ENCODE results near the gene NEU1. TPM values are rescaled to one million over a fixed set of nuclear protein-coding genes. Genes with fewer than 3 reads are reported as not detected.

NEU1 gene
- total RNA-seq, 1 experiment from 2014 or later, result 15.1 TPM

- Histone ChIP-seq H3K9ac (ENCODE audit: low read length) (peak overlapping the region; percentile 100), H3K27me3 (ENCODE audit: insufficient read depth, low read length) (no peaks in the 10 kb centered on the region), H2AFZ (ENCODE audit: low read depth, low read length, poor library complexity, severe bottlenecking) (no peak overlapping the region), H3K4me1 (ENCODE audit: control insufficient read depth in 1 of 2, insufficient read depth in 2 of 2, low read length in 2 of 2) (peaks cover 21 to 51% of the 10 kb centered on the region in 2 experiments), H4K20me1 (ENCODE audit: insufficient read depth) (peaks cover 31% of the 10 kb centered on the region), H3K9me2 (ENCODE audit: insufficient read depth) (no peaks in the 10 kb centered on the region), H3K4me2 (ENCODE audit: low read length) (peak overlapping the region; percentile 94), H3K27ac (ENCODE audit: low read depth, low read length) (peak overlapping the region; percentile 93), H3K4me3 (replicated peaks in 1 of 2; ENCODE audit: low read depth in 1 of 2, low read length in 2 of 2) (peak overlapping the region; percentile 98 to 99), H3K36me3 (ENCODE audit: control insufficient read depth in 1 of 2, insufficient read depth in 2 of 2, low read length in 2 of 2) (peaks cover 24 to 50% of the 10 kb centered on the region in 2 experiments; a peak in 3 of 4 replicates), H3K9me3 (ENCODE audit: control insufficient read depth in 1 of 2, insufficient read depth in 1 of 2, low read depth in 1 of 2, low read length in 2 of 2) (no peaks in the 10 kb centered on the region), H3K79me2 (ENCODE audit: insufficient read depth, low read length) (peaks cover 59% of the 10 kb centered on the region)
- POLR2A ChIA-PET, result interaction anchor here (0.6 to 2.2 kb wide), 6 partner anchors 9 to 136 kb away, joined by 3 to 11 read pairs (median 6); partner anchors contain the start of genes DXO, HSPA1B and NEU1
- DNase-seq (ENCODE audit: low read depth, low spot score) (no peak), ATAC-seq (no peak)
- no TSS peak for BruUV-seq (replicated peaks)
- RAD21 ChIA-PET (ENCODE audit: low non-redundant PET in 1 of 2, low total read pairs in 2 of 2, uncharacterized antibody in 2 of 2, unreplicated experiment in 2 of 2), result interaction anchor here in 1 of 2 experiments (0.6 kb wide), 1 partner anchor 66 kb away, joined by 3 read pairs; no protein-coding TSS in a partner anchor
- CTCF ChIA-PET, result no interaction called here
- TF ChIP-seq POLR2A (IDR thresholded peaks at IDR 0.05; ENCODE audit: borderline replicate concordance, extremely low read depth, insufficient read depth, insufficient read length) (no peak), TCF7L2 (IDR thresholded peaks at IDR 0.05; ENCODE audit: borderline replicate concordance, extremely low read depth, insufficient read depth, insufficient read length) (no peak), RAD21 (IDR thresholded peaks at IDR 0.05; ENCODE audit: low read depth) (no peak)
- intact Hi-C loops (cut with micrococcal nuclease), result loop anchor here (10.0 kb wide), 1 partner anchor 291 kb away; the partner anchor contains the start of genes ATP6V1G2, DDX39B and NFKBIL1
Observed at GRCh38 chr6:31836047-31836473, 26.6 kb downstream of the NEU1 start.

- peaks cover 28% of the 10 kb centered on the region for H4K20me1 ChIP-seq (ENCODE audit: insufficient read depth)
- ChIA-PET POLR2A (interaction anchor here (0.7 to 2.1 kb wide), 8 partner anchors 28 to 170 kb away, joined by 3 to 6 read pairs (median 4); partner anchors contain the start of genes ABHD16A, GPANK1, LSM2 and NEU1), CTCF (no interaction called here), RAD21 (ENCODE audit: low non-redundant PET in 1 of 2, low total read pairs in 2 of 2, uncharacterized antibody in 2 of 2, unreplicated experiment in 2 of 2) (no interaction called here)
- intact Hi-C loops (cut with micrococcal nuclease), result loop anchor here (1.0 to 10.0 kb wide), 4 partner anchors 28 to 290 kb away; partner anchors contain the start of genes ATP6V1G2, CLIC1, DDX39B and NEU1
- H3K9me3 ChIP-seq (ENCODE audit: control insufficient read depth in 1 of 2, insufficient read depth in 1 of 2, low read depth in 1 of 2, low read length in 2 of 2), result no peaks in the 10 kb centered on the region
- TF ChIP-seq SIN3A (IDR thresholded peaks at IDR 0.05; ENCODE audit: low read depth), result no peak
- TF ChIP-seq REST (IDR thresholded peaks at IDR 0.05; ENCODE audit: low read depth), result no peak
- TF ChIP-seq ZFX (IDR thresholded peaks at IDR 0.05), result 0 out of 2 replicates have a peak, but pooled peaks have one; percentile 27
- TF ChIP-seq JUND (IDR thresholded peaks at IDR 0.05), result no peak
- TF ChIP-seq EGR1 (IDR thresholded peaks at IDR 0.05; ENCODE audit: low read depth), result no peak
- TF ChIP-seq YY1 (IDR thresholded peaks at IDR 0.05; ENCODE audit: extremely low read depth, insufficient replicate concordance, low read depth, low read length), result peak; percentile 94
- TF ChIP-seq POLR2AphosphoS5 (IDR thresholded peaks at IDR 0.05; ENCODE audit: low read depth, low read length), result peak; percentile 99
- no peak for TF ChIP-seq RAD21 (IDR thresholded peaks at IDR 0.05; ENCODE audit: low read depth)
- TF ChIP-seq SRF (IDR thresholded peaks at IDR 0.05; ENCODE audit: low read depth), result no peak
- no peak for TF ChIP-seq SP1 (IDR thresholded peaks at IDR 0.05; ENCODE audit: low read depth)
- peak; percentile 97 for TF ChIP-seq POLR2A (IDR thresholded peaks at IDR 0.05; ENCODE audit: borderline replicate concordance, extremely low read depth, insufficient read depth, insufficient read length)
- no peak for TF ChIP-seq CBX3 (IDR thresholded peaks at IDR 0.05; ENCODE audit: low read depth)
- peak overlapping the region; percentile 100 for H3K9ac ChIP-seq (ENCODE audit: low read length)
- peak; percentile 83 for ATAC-seq
- H3K9me2 ChIP-seq (ENCODE audit: insufficient read depth), result no peaks in the 10 kb centered on the region
- H3K27me3 ChIP-seq (ENCODE audit: insufficient read depth, low read length), result no peaks in the 10 kb centered on the region
- H3K27ac ChIP-seq (ENCODE audit: low read depth, low read length), result peak overlapping the region; percentile 93
- no TSS peak for BruUV-seq (replicated peaks)
- H3K36me3 ChIP-seq (ENCODE audit: control insufficient read depth in 1 of 2, insufficient read depth in 2 of 2, low read length in 2 of 2), result peaks cover 22 to 42% of the 10 kb centered on the region in 2 experiments; a peak in 3 of 4 replicates
- peaks cover 25 to 64% of the 10 kb centered on the region in 2 experiments for H3K4me1 ChIP-seq (ENCODE audit: control insufficient read depth in 1 of 2, insufficient read depth in 2 of 2, low read length in 2 of 2)
- H3K4me3 ChIP-seq (replicated peaks in 1 of 2; ENCODE audit: low read depth in 1 of 2, low read length in 2 of 2), result peak overlapping the region; percentile 98 to 99
- no peak overlapping the region for H2AFZ ChIP-seq (ENCODE audit: low read depth, low read length, poor library complexity, severe bottlenecking)
- peaks cover 73% of the 10 kb centered on the region for H3K79me2 ChIP-seq (ENCODE audit: insufficient read depth, low read length)
- peak; percentile 77 for DNase-seq (ENCODE audit: low read depth, low spot score)
- peak overlapping the region; percentile 94 for H3K4me2 ChIP-seq (ENCODE audit: low read length)
Observed at GRCh38 chr6:31834367-31835250, 28.0 kb downstream of the NEU1 start.

Measured in HCT116 (cell line).